Esophagus squamous epithelium (tissue), 4 donors: ENCODE data around the gene PRDM10.

ENCODE experiments used
- POLR2A ChIP-seq, 4 donors: fragments of 450-650 bp; IDR thresholded peaks; one replicate each; pipeline ENCODE4 v1.6.1; 2017; ENCODE audit warnings: antibody characterized with exemption in 4 of 4, mild to moderate bottlenecking in 4 of 4, moderate library complexity in 3 of 4
- TF ChIP-seq, protein P1 (sequence below), 6 experiments: fragments of 450-650 bp in 4 of 6; fragments of 200-600 bp in 2 of 6; sonication (generic) in 2 of 6; IDR thresholded peaks; one replicate each; pipeline ENCODE4 v1.5.1; 2016 to 2019; ENCODE audit warnings: antibody characterized with exemption in 6 of 6, mild to moderate bottlenecking in 4 of 6, moderate library complexity in 4 of 6

- TF ChIP-seq POLR2A (IDR thresholded peaks at IDR 0.05): no peak
- TF ChIP-seq, protein P1, sequence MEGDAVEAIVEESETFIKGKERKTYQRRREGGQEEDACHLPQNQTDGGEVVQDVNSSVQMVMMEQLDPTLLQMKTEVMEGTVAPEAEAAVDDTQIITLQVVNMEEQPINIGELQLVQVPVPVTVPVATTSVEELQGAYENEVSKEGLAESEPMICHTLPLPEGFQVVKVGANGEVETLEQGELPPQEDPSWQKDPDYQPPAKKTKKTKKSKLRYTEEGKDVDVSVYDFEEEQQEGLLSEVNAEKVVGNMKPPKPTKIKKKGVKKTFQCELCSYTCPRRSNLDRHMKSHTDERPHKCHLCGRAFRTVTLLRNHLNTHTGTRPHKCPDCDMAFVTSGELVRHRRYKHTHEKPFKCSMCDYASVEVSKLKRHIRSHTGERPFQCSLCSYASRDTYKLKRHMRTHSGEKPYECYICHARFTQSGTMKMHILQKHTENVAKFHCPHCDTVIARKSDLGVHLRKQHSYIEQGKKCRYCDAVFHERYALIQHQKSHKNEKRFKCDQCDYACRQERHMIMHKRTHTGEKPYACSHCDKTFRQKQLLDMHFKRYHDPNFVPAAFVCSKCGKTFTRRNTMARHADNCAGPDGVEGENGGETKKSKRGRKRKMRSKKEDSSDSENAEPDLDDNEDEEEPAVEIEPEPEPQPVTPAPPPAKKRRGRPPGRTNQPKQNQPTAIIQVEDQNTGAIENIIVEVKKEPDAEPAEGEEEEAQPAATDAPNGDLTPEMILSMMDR (IDR thresholded peaks at IDR 0.05): no peak
These were observed 28.0 kb downstream of the PRDM10 start for GRCh38 chr11:129974672-129975071.
